Endothelial cell of hepatic sinusoid (primary cell): ENCODE measurements around the gene GNPTG.

ENCODE experiments used
- in situ Hi-C: cut with HindIII; loops from 2 replicates; pipeline ENCODE4 v1.10.0; 2017; ENCODE audit warnings: low sequenced_read_pairs

The GNPTG gene

DNA sequence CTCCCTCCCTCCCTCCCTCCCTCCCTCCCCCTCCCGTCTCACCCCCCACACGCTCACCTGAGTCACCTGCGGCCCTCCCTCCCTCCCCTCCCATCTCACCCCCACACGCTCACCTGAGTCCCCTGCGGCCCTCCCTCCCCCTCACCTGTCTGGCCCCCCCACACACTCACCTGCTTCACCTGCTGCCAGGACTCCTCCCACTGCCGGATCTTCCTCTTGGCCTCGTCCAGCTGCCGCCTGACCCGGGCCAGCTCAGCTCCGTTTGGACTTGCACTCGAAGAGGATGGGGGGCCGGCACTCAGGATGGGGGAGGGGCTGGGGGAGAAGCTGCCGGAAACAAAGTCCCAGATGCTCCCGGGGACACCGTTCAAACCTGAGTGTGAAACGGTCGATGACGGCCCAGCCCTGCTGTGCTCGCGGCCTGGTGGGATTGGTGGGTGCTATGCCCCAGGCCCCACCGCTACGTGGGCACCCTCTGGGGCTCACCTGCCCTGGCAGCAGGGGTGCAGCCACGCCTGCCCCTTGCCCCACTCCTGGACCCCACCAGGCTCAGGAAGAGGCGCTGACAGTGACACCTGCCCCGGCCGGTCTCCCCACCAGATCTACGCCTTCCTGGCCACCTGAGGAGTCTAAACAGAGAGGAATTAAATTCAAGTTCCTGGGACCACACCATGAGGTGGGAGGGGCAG is 15.9 kb downstream of the GNPTG start:
- in situ Hi-C loops, result no loop called here

DNA sequence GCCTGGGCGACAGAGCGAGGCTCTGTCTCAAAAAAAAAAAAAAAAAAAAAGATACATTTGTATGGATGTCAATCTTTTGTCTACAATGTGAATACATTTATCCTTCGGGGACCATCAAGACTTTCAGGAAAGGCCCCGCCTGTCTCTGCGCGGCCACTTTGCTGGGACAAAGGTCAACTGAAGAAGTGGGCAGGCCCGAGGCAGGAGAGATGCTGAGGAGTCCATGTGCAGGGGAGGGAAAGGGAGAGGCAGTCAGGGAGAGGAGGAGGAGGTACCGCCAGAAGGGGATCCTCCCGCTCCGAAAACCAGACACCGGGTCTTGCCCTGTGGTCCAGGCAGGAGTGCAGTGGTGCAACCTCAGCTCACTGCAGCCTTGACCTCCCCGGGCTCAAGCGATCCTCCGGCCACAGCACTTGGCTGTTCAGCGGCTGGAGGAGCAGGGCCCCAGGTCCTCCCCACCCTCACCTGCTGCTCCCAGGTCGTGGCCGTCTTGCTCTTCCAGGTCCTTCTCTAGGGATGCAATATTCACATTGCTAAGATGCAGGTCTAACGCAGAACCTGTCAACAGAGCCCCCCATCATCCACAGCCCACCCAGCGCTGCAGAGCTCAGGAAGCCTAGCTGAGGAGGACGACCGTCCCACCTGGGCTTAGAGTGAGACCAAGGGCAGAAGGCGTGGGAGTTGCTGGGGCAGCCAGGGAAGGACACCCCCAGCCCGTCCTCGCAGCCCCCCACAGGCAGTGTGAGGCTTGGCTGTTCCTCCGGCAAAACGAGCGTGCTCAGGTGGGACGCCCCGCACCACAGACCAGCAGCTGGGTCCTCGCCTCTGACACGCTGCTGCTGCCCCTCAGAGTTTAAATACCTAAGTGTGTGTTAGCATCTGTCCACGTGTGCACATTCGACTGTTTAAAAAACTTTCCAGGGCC is 19.6 kb downstream of the GNPTG start:
- in situ Hi-C loops, result no loop called here

DNA sequence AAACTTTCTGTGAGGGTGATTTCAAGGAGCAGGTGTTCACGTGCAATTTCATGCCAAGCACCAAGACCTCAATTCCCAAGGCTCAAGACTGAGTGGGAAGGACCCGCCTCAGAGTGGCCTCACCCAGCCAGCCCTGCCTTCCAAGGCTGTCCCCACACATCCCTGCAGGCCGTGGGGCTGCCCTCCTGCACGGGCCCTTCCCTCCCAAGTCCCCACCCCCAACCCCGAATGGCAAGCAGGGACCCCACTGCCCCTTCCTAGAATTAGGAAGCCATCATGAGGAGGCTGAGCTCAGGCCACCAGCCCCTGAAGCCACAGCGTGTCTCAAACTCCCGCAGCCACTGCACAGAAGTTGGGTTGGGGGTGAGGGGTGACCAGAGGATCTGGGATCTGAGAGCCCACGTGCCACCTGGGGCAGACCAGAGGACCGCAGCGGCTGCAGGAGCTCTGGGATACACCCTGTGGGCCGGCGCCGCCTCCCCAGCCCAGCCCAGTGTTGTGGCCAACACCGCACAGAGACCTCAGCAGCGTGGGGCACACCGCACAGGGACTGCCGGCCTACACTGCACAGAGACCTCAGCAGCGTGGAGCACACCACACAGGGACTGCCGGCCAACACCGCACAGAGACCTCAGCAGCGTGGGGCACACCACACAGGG is 20.7 kb downstream of the GNPTG start:
- in situ Hi-C loops, result no loop called here

DNA sequence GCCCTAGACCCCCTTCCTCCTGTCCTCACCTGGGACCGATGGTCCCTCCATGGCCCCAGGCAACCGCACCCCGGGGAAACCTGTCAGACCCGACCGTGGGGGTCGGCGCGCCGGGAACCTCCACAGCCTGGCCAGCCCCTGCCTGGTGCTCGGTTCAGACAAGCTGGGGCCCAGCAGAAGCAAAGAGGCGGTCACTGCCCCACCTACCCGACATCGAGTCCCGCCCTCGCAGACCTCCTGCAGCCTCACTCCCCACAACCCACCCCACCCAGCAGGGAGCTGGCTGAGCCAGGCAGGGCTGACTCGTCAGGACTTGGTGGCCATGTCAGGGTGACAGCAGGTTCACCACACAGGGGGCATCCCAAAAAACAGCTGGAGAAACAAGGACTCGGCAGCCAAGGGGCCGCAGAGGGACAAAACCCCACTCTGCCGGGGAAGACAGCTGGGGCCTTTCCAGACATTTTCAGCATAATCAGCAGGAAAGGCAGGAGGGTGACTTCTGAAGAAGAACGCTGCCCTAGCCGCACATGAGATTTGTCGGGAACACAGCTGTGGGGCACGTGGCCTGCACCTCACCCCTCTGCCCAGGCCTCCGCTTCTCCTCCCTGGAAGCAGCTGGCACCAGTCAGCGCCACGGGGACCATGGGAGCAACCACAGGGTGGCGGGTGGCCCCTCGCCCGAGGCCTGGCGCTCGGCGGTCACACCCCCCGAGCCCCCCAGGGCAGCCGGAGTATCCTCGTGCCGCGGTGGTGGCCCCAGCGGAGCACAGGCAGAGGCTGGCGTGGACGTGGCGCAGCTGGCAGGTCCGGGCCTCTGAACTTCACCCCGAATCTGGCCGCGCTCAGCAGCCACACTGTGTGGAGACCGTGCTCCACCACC is 22.9 kb downstream of the GNPTG start:
- in situ Hi-C loops, result loop anchor here (5.0 to 25.0 kb wide), 4 partner anchors 63 to 237 kb away; no protein-coding TSS in a partner anchor

DNA sequence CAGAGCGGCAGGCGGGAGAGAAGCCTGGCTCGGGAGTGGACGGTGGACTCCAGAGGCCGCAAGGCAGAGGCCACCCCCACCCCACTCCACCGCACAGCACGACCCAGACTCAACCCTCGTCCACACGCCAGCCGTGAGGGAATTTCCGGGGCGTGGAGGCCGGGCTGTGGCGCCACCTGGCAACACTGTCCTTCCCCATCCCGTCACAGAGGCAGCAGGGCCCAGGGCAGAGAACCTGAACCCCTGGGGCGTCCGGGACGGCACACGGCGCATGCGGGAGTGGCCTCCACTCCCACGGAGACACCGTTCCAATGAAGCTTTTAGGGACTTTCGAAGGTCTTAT is 23.5 kb downstream of the GNPTG start:
- in situ Hi-C loops, result loop anchor here (5.0 to 25.0 kb wide), 4 partner anchors 62 to 238 kb away; no protein-coding TSS in a partner anchor

DNA sequence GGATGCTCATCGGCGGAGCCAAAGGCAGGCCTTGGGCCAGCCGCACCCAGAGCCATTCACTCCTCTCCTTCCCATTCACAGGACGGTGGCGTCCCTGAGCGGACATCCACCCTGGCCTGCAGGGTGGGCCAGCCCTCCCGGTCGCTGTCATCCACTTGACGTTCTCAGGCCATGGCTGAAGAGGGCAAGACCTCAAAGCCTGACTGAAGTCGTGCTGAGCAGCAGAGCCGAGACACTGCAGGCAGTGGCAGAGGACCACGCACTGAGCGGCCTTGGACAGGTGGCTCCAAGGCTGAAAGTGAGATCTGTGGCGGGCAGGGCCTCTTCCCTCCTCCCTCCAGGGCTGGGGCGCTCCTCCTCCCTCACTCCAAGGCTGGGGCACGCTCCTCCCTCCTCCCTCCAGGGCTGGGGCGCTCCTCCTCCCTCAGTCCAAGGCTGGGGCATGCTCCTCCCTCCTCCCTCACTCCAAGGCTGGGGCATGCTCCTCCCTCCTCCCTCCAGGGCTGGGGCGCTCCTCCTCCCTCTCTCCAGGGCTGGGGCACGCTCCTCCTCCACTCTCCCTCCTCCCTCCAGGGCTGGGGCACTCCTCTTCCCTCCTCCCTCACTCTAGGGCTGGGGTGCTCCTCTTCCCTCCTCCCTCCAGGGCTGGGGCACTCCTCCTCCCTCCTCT is 24.1 kb downstream of the GNPTG start:
- in situ Hi-C loops, result loop anchor here (5.0 to 25.0 kb wide), 4 partner anchors 61 to 239 kb away; no protein-coding TSS in a partner anchor

DNA sequence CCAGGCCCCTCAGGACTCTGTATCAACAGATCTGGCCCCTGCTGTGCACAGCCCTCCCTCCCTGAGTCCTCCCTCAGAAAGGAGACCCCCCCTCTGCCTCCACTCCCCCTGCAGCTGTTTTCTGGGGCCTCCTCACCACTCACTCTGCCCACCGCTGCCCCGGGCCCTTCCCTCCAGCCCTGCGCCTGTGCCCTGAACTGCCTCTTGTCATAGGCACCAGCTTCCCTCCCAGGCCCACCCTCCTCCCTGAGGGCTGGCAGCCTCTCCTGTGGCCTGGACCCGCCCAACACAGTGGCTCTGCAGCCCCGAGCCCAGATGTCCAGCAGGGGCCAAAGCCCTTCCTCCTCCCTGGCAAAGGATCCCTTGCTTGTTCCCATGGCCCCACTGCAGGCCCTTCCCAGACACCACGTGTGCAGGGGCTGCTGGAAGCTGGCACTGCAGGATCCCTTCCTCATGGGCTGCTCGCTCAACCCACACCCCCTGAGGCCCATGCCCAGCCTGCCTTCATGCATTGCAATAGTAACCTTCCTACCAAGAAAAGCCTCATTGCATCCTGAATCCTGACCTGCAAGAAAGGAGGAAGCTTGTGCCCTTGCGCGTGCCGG is 25.8 kb downstream of the GNPTG start:
- in situ Hi-C loops, result loop anchor here (5.0 to 25.0 kb wide), 4 partner anchors 60 to 240 kb away; no protein-coding TSS in a partner anchor

DNA sequence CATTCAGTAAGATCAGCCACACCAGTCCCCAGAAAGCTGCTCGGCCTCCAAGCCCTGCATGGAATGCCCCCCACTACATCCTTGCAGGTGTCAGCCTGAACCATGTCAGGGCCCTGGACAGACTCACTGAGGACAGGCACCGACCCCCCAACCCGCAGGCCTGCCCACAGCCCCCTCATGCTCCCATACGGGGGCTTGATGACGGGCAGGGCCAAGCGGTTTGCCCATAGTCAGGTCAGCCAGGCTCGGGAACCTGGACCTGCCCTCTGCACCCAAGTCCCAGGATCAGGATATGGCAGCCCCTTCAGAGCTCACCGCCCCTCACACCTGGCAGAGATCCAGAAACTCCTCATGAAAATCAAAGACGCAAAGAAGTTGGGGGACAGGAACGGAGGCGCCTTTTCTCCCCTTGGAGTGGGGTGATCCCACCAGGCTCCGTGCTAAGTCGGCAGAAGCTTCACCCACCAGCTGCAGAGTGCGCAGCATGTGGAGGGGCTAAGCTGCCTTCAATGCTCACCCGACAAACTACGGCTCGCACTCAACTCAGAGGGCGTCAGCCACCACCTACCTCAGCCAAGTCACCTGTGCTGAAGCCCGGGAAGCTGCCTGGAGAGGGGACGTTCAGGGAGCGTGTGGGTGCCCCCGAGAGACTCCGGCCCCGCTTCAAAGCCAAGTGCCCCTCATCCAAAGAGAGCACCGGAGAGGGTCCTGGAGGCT is 26.5 kb downstream of the GNPTG start:
- in situ Hi-C loops, result loop anchor here (5.0 to 25.0 kb wide), 4 partner anchors 59 to 241 kb away; no protein-coding TSS in a partner anchor

DNA sequence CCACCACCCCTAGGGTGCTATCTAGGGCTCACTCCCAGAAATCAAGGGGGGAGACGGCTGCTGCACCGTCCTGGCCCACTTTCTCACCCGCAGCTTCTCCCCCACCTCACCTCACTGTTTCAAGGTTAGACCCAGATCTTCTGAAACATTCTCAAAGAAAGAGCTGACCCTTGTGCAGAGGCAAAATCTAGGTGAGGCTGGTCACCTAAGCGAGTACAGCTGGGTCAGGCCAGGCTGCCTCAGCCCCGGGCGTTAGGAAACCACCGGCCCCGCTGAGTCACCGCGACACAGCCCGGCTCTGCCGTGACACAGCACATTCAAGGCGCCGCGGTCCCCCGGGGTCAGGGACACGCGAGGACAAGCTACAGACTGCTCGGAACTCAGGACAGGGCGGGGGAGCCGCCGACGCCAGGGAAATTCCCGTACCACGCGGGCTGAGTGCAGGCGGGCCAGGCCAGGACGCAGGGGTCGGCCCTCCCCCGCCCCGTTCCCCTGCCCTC is 27.1 kb downstream of the GNPTG start:
- in situ Hi-C loops, result loop anchor here (5.0 to 25.0 kb wide), 4 partner anchors 58 to 242 kb away; no protein-coding TSS in a partner anchor

DNA sequence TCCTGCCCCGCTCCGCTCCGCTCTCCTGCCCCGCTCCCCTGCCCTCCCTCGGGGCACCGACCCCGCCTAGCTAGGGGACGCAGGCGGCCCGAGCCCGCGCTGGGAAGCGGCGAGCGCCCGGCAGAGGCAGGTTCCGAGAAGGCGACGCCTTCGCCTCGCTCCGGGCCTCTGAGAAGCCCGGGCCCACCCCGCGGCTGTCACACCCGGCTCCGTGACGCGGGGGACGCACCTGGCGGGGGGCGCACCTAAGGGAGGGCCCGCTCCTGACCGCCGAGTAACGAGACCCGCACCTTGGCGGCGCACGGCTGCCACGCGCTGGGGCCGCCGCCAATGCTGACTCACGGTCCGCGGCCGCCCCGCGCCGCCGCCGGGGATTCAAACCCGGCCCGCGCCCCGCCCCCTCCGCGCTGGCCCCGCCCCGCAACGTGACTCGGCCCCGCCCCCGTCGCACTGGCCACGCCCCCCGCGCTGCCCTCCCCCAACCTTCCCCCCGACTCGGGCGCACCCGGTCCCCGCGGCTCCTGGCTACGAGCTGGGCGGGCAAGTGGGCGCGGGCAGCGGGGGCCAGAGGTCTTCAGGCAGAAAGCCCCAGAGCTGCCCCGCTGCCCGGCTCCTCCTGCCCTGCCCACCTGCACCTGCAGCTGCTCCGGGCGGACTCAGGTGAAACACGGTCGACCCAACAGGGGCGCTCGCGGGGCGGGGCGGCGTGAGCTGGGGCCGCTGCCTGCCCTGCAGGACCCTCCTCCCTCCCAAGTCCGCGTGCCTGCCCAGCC is 27.8 kb downstream of the GNPTG start:
- in situ Hi-C loops, result loop anchor here (5.0 to 25.0 kb wide), 4 partner anchors 58 to 242 kb away; no protein-coding TSS in a partner anchor

DNA sequence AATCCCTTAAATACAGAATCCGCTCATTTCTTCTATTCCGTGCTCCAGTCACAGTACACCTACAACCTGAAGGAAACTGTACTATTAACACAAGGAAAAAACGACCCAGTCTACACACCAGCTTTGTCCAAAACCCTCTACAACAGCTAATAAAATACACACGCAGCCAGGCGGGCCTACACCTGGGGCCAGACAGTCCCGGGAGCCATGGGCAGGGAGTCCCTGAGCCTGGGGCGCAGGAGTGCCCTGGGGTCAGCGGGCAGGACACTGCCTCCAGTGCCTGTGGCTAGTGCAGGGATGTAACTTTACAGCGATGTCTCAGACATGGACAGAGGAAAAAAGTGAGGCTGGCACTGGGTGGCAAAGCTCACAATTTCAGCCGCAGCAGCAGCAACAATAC is 28.5 kb downstream of the GNPTG start:
- in situ Hi-C loops, result loop anchor here (25.0 kb wide), 3 partner anchors 93 to 243 kb away; no protein-coding TSS in a partner anchor

DNA sequence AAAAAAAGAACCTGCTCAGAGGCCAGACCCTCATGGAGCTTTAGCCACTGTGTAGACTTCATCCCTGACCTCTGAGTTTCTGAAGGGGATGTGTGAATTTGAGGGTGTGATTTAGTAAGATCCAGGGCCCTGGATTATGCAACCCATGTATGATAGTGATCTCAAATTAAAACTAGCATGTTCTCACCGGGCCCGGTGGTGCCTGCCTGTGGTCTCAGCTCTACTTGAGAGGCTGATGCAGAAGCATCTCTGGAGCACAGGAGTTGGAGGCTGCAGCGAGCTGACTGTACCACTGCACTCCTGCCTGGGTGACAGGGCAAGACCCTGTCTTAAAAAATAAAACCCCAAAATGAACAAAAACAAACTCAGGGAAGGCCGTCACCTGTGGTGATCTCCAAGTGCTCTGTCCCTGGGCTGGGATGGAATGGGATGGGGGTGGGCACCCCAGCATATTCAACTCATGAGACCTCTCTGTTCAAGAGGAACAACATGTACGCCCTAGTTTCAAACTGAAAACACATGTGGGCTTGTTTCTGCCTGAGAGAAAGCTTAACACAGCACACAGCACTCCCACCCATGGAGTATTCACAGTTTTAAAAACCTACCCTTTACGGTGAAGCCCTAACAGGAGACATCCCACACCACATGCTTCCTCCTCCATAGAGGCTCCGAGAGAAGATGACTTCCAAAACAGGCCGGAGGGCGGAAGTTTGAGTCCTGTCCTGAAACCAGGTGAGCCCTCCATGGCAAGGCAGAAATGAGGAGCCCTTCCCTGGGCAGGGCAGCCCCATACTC is 30.1 kb downstream of the GNPTG start:
- in situ Hi-C loops, result loop anchor here (25.0 kb wide), 3 partner anchors 95 to 245 kb away; no protein-coding TSS in a partner anchor

DNA sequence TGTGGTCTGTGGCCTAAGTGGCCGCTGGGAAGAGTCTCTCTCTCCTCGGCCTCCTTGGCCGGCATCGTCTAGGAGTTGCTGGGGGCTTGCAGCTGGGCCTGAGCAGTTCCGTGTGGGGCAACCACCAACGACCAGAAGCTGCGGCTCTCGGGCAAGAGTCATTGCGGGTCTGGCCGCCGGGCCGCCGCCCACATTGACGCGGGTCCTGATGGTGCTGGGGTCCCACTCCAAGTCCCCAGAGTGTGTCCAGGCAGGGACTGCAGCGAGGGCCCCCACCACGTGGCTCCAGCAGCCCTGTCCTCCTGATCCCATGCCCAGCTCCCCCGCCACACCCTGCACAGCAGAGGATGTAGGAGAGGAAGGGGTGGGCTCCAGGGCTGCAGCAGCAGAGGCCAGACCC is 31.8 kb downstream of the GNPTG start:
- in situ Hi-C loops, result loop anchor here (25.0 kb wide), 3 partner anchors 96 to 246 kb away; no protein-coding TSS in a partner anchor

DNA sequence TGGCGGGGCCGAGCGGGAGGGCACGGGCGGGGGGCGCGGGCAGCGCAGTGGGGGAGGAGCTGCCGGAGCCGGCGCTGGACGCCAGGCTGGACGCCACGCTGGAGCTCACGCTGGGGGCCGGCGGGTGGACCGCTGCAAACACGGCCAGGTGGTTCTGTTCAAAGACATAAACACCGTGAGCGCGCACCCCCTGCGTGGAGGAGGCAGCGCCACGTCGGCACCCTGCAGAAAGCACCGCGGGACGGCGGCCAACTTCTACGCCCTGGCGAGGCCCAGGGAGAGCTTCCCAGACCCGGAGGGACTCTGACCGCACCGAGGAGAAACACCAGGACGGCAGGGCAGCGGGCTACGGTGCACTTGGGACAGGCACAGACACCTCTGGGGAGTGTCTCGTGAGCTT is 33.5 kb downstream of the GNPTG start:
- in situ Hi-C loops, result loop anchor here (25.0 kb wide), 3 partner anchors 98 to 248 kb away; no protein-coding TSS in a partner anchor

DNA sequence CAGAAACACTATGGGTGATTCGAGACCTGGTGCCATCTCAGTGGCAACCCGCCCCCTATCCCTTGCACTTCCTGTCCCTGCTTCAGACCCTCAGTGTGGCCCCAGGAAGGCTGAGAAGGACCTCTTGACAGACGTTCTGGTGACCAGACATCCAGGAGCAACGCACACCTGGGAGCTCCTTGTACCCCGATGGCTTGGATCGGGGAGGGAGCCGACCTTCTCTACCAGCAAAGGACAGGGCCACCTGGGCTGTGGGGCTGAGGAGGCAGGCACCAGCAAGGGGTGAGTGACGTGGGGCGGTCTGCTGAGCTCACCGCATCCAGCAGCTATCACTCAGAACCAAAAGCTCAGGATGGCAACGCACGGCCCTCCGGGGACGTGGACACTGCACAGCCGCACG is 35.6 kb downstream of the GNPTG start:
- in situ Hi-C loops, result loop anchor here (25.0 kb wide), 3 partner anchors 100 to 250 kb away; no protein-coding TSS in a partner anchor

DNA sequence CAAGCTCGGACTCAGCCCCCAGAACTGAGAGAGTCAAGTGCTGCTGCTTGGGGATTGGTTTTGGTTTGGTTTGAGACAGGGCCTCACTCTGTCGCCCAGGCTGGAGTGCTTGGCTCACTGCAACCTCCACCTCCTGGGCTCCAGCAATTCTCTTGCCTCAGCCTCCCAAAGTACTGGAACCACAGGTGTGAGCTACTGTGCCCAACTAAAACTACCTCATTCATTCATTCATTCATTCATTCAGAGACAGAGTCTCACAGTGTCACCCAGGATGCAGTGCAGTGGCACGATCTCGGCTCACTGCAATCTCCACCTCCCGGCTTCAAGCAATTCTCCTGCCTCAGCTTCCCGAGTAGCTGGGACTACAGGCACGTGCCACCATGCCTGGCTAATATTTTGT is 38.0 kb downstream of the GNPTG start:
- in situ Hi-C loops, result loop anchor here (25.0 kb wide), 3 partner anchors 102 to 252 kb away; no protein-coding TSS in a partner anchor
